Activated CD8-positive, alpha-beta T cell treated with anti-CD3 and anti-CD28 coated beads for 36 hours (primary cell): ENCODE measurements around the gene RSRC1. TPM values are rescaled to one million over a fixed set of nuclear protein-coding genes. Genes with fewer than 3 reads are reported as not detected.

Experiments used
- ATAC-seq: fragments of 200-7000 bp; cut with Tn5 transposase; one replicate; pipeline ENCODE4 v1.10.0; 2021; ENCODE audit warnings: mild to moderate bottlenecking, moderate library complexity
- CTCF ChIA-PET: fragments of 350-600 bp; sonication (Branson Sonifier 250); formaldehyde crosslinking; loops from one replicate; lab custom pipeline; 2021; ENCODE audit warnings: antibody characterized with exemption; lab: Charles Lee
- POLR2A ChIA-PET: fragments of 350-600 bp; sonication (Branson Sonifier 250); formaldehyde crosslinking; loops from one replicate; lab custom pipeline; 2021; ENCODE audit warnings: antibody characterized with exemption; lab: Charles Lee
- DNase-seq: peaks from one replicate; pipeline ENCODE4 v3.0.0-alpha.2; 2020
- H3K27ac Mint-ChIP-seq: one replicate; pipeline ENCODE4 v1.8.0; 2021; ENCODE audit warnings: mild to moderate bottlenecking, mixed read lengths
- H3K27me3 Mint-ChIP-seq: one replicate; pipeline ENCODE4 v1.8.0; 2021; ENCODE audit warnings: mixed read lengths
- H3K36me3 Mint-ChIP-seq: one replicate; pipeline ENCODE4 v1.8.0; 2021; ENCODE audit warnings: low read depth, mixed read lengths
- H3K4me1 Mint-ChIP-seq: one replicate; pipeline ENCODE4 v1.8.0; 2021; ENCODE audit warnings: low read depth, mixed read lengths
- H3K4me3 Mint-ChIP-seq: one replicate; pipeline ENCODE4 v1.8.0; 2021; ENCODE audit warnings: mild to moderate bottlenecking, moderate library complexity, mixed read lengths
- H3K9me3 Mint-ChIP-seq: one replicate; pipeline ENCODE4 v1.8.0; 2021; ENCODE audit warnings: mixed read lengths
- intact Hi-C: fragments of 100-400 bp; cut with micrococcal nuclease; formaldehyde crosslinking; loops from one replicate; pipeline ENCODE4 v1.10.0; 2022
- total RNA-seq, 2 experiments: library from RNA; stranded (reverse); gene quantifications; one replicate each; pipeline ENCODE4 v1.2.3, GENCODE V29; 2021
- TF ChIP-seq, protein P1 (sequence below): fragments of 200-600 bp; IDR thresholded peaks from one replicate; pipeline ENCODE4 v1.8.0; 2022; ENCODE audit warnings: antibody characterized with exemption, mild to moderate bottlenecking

Gene RSRC1
- total RNA-seq, 2 experiments from 2014 or later = 37.9 to 44.7 TPM

DNA sequence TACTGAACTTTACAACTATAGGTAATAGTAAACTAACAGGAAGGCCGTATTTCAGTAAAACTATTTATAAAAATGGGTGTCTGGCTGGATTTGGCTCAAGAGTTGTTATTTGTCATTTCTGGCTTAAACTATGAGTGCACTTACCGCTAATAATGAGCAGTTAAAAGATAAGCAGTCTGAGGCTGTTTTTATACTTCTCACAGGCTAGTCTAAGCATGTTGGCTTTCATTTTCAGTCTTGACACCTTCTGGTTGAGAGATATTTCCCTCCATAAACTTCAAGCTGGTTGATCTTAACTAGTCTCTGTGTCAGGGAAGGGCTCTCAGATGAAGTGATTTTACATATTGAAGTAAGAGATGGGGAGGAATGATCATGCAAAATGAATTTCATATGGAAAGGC lies 96.1 kb downstream of the RSRC1 start:
- TF ChIP-seq, protein P1, sequence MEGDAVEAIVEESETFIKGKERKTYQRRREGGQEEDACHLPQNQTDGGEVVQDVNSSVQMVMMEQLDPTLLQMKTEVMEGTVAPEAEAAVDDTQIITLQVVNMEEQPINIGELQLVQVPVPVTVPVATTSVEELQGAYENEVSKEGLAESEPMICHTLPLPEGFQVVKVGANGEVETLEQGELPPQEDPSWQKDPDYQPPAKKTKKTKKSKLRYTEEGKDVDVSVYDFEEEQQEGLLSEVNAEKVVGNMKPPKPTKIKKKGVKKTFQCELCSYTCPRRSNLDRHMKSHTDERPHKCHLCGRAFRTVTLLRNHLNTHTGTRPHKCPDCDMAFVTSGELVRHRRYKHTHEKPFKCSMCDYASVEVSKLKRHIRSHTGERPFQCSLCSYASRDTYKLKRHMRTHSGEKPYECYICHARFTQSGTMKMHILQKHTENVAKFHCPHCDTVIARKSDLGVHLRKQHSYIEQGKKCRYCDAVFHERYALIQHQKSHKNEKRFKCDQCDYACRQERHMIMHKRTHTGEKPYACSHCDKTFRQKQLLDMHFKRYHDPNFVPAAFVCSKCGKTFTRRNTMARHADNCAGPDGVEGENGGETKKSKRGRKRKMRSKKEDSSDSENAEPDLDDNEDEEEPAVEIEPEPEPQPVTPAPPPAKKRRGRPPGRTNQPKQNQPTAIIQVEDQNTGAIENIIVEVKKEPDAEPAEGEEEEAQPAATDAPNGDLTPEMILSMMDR = no peak
- Mint-ChIP-seq H3K4me3 (no peak overlapping the region), H3K27me3 (no peaks in the 10 kb centered on the region), H3K27ac (no peak overlapping the region), H3K4me1 (no peaks in the 10 kb centered on the region), H3K9me3 (peaks cover 6% of the 10 kb centered on the region), H3K36me3 (peaks cover 29% of the 10 kb centered on the region)
- CTCF ChIA-PET = no interaction called here
- DNase-seq (no peak), ATAC-seq (no peak)
- intact Hi-C loops = no loop called here
- POLR2A ChIA-PET = no interaction called here

DNA sequence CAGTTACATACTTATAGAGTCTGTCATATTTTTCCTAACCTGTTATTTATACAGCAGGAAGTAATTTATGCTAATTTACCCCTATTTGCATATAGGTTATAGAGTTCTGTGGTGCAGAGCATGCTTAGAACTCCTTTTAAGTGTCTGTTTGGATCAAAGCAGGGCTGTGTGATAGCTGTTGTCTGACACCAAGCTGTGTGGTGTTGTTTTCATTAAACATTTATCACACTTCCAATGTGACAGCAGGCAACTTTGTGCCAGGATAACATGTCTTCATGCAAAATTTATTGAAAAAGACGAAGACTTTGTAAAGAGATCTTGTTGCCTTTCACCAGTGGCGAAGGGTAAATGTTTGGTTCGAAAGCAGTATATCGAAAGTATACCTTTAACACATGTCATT lies 100.2 kb downstream of the RSRC1 start:
- ATAC-seq (no peak), DNase-seq (no peak)
- Mint-ChIP-seq H3K27ac (no peak overlapping the region), H3K4me3 (no peak overlapping the region), H3K9me3 (no peaks in the 10 kb centered on the region), H3K27me3 (no peaks in the 10 kb centered on the region), H3K4me1 (no peaks in the 10 kb centered on the region), H3K36me3 (peaks cover 11% of the 10 kb centered on the region)
- ChIA-PET POLR2A (no interaction called here), CTCF (no interaction called here)
- TF ChIP-seq, protein P1 = no peak
- intact Hi-C loops = no loop called here

DNA sequence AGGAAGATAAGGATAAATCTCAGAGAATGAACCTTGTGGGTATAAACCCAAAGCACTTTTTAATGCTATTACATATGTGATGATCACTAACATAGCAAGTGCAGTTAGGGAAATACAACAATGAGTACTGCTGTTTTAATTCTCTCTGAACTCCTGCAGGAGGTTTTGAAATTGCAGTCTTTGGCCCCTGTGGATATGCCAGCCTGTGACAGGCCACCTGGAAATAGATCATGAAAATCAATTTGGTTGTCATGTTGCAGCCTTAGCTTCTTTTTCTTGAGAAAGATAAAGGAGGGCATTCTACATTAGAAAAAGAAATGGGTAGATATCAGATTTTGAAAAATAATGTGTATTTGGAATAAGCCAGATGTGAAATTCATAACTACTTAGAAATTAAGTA lies 103.6 kb downstream of the RSRC1 start:
- Mint-ChIP-seq H3K4me1 (no peaks in the 10 kb centered on the region), H3K27ac (no peak overlapping the region), H3K36me3 (peaks cover 8% of the 10 kb centered on the region), H3K4me3 (no peak overlapping the region), H3K27me3 (no peaks in the 10 kb centered on the region), H3K9me3 (no peaks in the 10 kb centered on the region)
- DNase-seq = no peak
- ChIA-PET POLR2A (no interaction called here), CTCF (no interaction called here)
- ATAC-seq = no peak
- intact Hi-C loops = no loop called here
- TF ChIP-seq, protein P1 = no peak

DNA sequence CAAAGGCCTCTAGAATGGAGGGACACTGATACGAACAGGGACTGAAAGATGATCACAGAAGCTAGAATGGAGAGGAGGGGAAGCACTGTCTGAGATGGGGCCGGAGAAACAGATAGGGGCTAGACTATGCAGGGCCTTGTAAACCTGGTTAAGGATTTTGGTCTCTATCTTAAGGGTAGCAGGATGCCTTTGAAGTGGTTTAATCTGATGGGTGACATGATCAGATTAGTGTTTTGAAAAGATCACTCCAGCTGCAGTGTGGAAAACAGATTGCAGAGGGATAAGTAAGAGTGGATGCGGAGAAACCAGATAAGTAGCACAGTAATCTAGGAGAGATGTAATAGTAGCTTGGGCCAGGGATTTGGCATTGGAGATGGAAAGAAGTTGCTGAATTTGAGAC lies 108.1 kb downstream of the RSRC1 start:
- Mint-ChIP-seq H3K9me3 (no peaks in the 10 kb centered on the region), H3K36me3 (peaks cover 2% of the 10 kb centered on the region), H3K27me3 (no peaks in the 10 kb centered on the region), H3K27ac (no peak overlapping the region), H3K4me3 (no peak overlapping the region), H3K4me1 (no peaks in the 10 kb centered on the region)
- ATAC-seq (no peak), DNase-seq (no peak)
- intact Hi-C loops = no loop called here
- ChIA-PET POLR2A (no interaction called here), CTCF (no interaction called here)
- TF ChIP-seq, protein P1 = no peak

DNA sequence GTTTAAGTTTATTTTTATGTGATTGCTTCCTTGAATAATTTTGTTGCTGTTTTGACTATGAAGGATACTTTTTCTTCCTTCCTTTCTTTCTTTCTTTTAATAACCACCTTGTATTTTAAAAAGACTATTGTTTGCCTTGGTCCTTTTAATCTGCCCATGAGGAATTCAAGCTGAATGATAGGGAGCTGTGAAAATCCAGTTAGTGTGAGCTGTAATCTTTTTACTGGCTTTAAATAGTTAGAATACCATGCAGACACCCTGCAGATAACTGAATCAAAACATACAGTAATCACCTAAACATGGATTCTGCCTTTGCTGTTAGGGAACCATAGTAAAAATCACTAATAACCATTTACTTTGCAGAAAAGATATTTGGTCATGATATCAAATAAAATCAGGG lies 110.7 kb downstream of the RSRC1 start:
- POLR2A ChIA-PET = no interaction called here
- Mint-ChIP-seq H3K27me3 (no peaks in the 10 kb centered on the region), H3K4me3 (no peak overlapping the region), H3K36me3 (no peaks in the 10 kb centered on the region), H3K27ac (no peak overlapping the region), H3K4me1 (no peaks in the 10 kb centered on the region), H3K9me3 (no peaks in the 10 kb centered on the region)
- intact Hi-C loops = no loop called here
- CTCF ChIA-PET = no interaction called here
- ATAC-seq = no peak
- TF ChIP-seq, protein P1 = no peak
- no peak for DNase-seq
